GM23338 (cell line): ENCODE results near the gene FBXO17. TPM values are rescaled to one million over a fixed set of nuclear protein-coding genes. Genes with fewer than 3 reads are reported as not detected.

ENCODE experiments used
- ATAC-seq: fragments of 200-7000 bp; cut with Tn5 transposase; 3 replicates; pipeline ENCODE4 v1.9.1; 2020
- DNase-seq: peaks from one replicate; pipeline ENCODE4 v3.0.0-alpha.2; 2015; ENCODE audit warnings: low spot score
- H2AFZ ChIP-seq: fragments of 200-600 bp; sonication (generic); 2 replicates; pipeline ENCODE4 v1.8.0; 2016; ENCODE audit warnings: antibody characterized with exemption, mild to moderate bottlenecking, moderate library complexity
- H3F3A ChIP-seq: fragments of 200-600 bp; sonication (generic); replicated peaks from 2 replicates; pipeline ENCODE4 v1.8.0; 2017; ENCODE audit warnings: antibody characterized with exemption, mixed run types, low read depth
- H3K27ac ChIP-seq: fragments of 200-600 bp; sonication (generic); 2 replicates; pipeline ENCODE4 v1.6.1; 2016; ENCODE audit warnings: low read depth
- H3K27me3 ChIP-seq: fragments of 200-600 bp; sonication (generic); 2 replicates; pipeline ENCODE4 v1.8.0; 2016; ENCODE audit warnings: mild to moderate bottlenecking, mixed run types, moderate library complexity; ENCODE audit not compliant: insufficient read depth
- H3K36me3 ChIP-seq: fragments of 200-600 bp; sonication (generic); 2 replicates; pipeline ENCODE4 v1.8.0; 2016; ENCODE audit warnings: mild to moderate bottlenecking; ENCODE audit not compliant: insufficient read depth
- H3K4me1 ChIP-seq: fragments of 200-600 bp; sonication (generic); 2 replicates; pipeline ENCODE4 v1.8.0; 2016; ENCODE audit warnings: mild to moderate bottlenecking, moderate library complexity; ENCODE audit not compliant: insufficient read depth
- H3K4me2 ChIP-seq: fragments of 200-600 bp; sonication (generic); 2 replicates; pipeline ENCODE4 v1.7.1; 2017; ENCODE audit warnings: mixed run types
- H3K4me3 ChIP-seq: fragments of 200-600 bp; sonication (generic); 2 replicates; pipeline ENCODE4 v1.6.1; 2016; ENCODE audit warnings: mixed run types
- H3K79me2 ChIP-seq: fragments of 200-600 bp; sonication (generic); replicated peaks from 2 replicates; pipeline ENCODE4 v1.8.0; 2017; ENCODE audit warnings: mild to moderate bottlenecking; ENCODE audit not compliant: insufficient read depth
- H3K9me2 ChIP-seq: fragments of 200-600 bp; sonication (generic); 2 replicates; pipeline ENCODE4 v1.8.0; 2017; ENCODE audit not compliant: insufficient read depth
- H4K20me1 ChIP-seq: fragments of 200-600 bp; sonication (generic); replicated peaks from 2 replicates; pipeline ENCODE4 v1.8.0; 2017; ENCODE audit warnings: mild to moderate bottlenecking; ENCODE audit not compliant: insufficient read depth
- H3K27ac Mint-ChIP-seq: 2 replicates; pipeline ENCODE4 v1.8.0; 2020; ENCODE audit warnings: inconsistent platforms, mild to moderate bottlenecking, moderate library complexity, mixed read lengths
- H3K27me3 Mint-ChIP-seq: 3 replicates; pipeline ENCODE4 v1.8.0; 2022; ENCODE audit warnings: low read depth, mild to moderate bottlenecking, moderate library complexity, mixed read lengths, inconsistent platforms; ENCODE audit not compliant: insufficient read depth, poor library complexity
- H3K36me3 Mint-ChIP-seq: 3 replicates; pipeline ENCODE4 v1.8.0; 2021; ENCODE audit warnings: low read depth, mild to moderate bottlenecking, inconsistent platforms, moderate library complexity, mixed read lengths
- H3K4me1 Mint-ChIP-seq: 3 replicates; pipeline ENCODE4 v1.8.0; 2020; ENCODE audit warnings: mild to moderate bottlenecking, inconsistent platforms, mixed read lengths
- H3K4me3 Mint-ChIP-seq: 3 replicates; pipeline ENCODE4 v1.8.0; 2021; ENCODE audit warnings: moderate library complexity, mild to moderate bottlenecking, inconsistent platforms, mixed read lengths
- H3K9me3 Mint-ChIP-seq: 3 replicates; pipeline ENCODE4 v1.8.0; 2020; ENCODE audit warnings: moderate library complexity, mild to moderate bottlenecking, inconsistent platforms, mixed read lengths
- CREB1 ChIP-seq: fragments of 250-450 bp; sonication (Bioruptor Pico); IDR thresholded peaks from 2 replicates; pipeline ENCODE4 v1.5.0; 2020; ENCODE audit warnings: low read depth, mild to moderate bottlenecking, moderate library complexity
- ETS1 ChIP-seq: IDR thresholded peaks from 2 replicates; pipeline ENCODE4 v1.6.1; 2016; ENCODE audit warnings: antibody characterized with exemption
- EZH2 ChIP-seq: fragments of 200-600 bp; sonication (generic); IDR thresholded peaks from one replicate; pipeline ENCODE4 v1.8.0; 2017; ENCODE audit warnings: antibody characterized with exemption, mild to moderate bottlenecking, low read depth; ENCODE audit not compliant: unreplicated experiment
- EZH2phosphoT487 ChIP-seq: fragments of 200-600 bp; sonication (generic); IDR thresholded peaks from one replicate; pipeline ENCODE4 v1.8.1; 2018; ENCODE audit warnings: antibody characterized with exemption; ENCODE audit not compliant: unreplicated experiment
- JUNB ChIP-seq: IDR thresholded peaks from one replicate; pipeline ENCODE4 v1.6.1; 2016; ENCODE audit warnings: antibody characterized with exemption; ENCODE audit not compliant: unreplicated experiment
- NANOG ChIP-seq: IDR thresholded peaks from 2 replicates; pipeline ENCODE4 v1.6.1; 2016; ENCODE audit warnings: antibody characterized with exemption, borderline replicate concordance
- POLR2AphosphoS5 ChIP-seq: IDR thresholded peaks from 2 replicates; pipeline ENCODE4 v1.6.1; 2016; ENCODE audit warnings: antibody characterized with exemption, low read depth
- REST ChIP-seq: IDR thresholded peaks from one replicate; pipeline ENCODE4 v1.6.1; 2018; ENCODE audit warnings: antibody characterized with exemption; ENCODE audit not compliant: unreplicated experiment
- STAT1 ChIP-seq: IDR thresholded peaks from one replicate; pipeline ENCODE4 v1.6.1; 2016; ENCODE audit warnings: antibody characterized with exemption; ENCODE audit not compliant: unreplicated experiment
- ZNF114 ChIP-seq: fragments of 250-450 bp; sonication (Bioruptor Pico); IDR thresholded peaks from 2 replicates; pipeline ENCODE4 v1.5.0; 2020; ENCODE audit warnings: mild to moderate bottlenecking, moderate library complexity
- ZNF331 ChIP-seq: fragments of 250-450 bp; sonication (Bioruptor Pico); IDR thresholded peaks from 2 replicates; pipeline ENCODE4 v1.5.0; 2020; ENCODE audit warnings: low read depth, mild to moderate bottlenecking, moderate library complexity
- polyA plus RNA-seq: library from polyadenylated mRNA; unstranded; fragments of >200 nt; fragmentation: Nextera tagmentation; extraction: Ambion mirVana; gene quantifications from 2 replicates; pipeline ENCODE4 v1.2.1, GENCODE V29; 2016
- total RNA-seq: library from RNA; depleted of rRNA; stranded (reverse); fragments of >200 nt; shearing (Covaris generic); gene quantifications from 2 replicates; pipeline ENCODE4 v1.2.3, GENCODE V29; 2014
- TF ChIP-seq, protein P1 (sequence below): fragments of 250-450 bp; sonication (Bioruptor Pico); IDR thresholded peaks from 2 replicates; pipeline ENCODE4 v1.5.0; 2020; ENCODE audit warnings: mild to moderate bottlenecking, moderate library complexity
- TF ChIP-seq, protein P2 (sequence below), 2 experiments: fragments of 200-600 bp in 1 of 2; sonication (generic) in 1 of 2; conservative IDR thresholded peaks; 2 replicates each; pipeline versions ENCODE4 v1.5.1 to v1.6.1; 2016 to 2017; ENCODE audit warnings: antibody characterized with exemption in 2 of 2, low read depth in 2 of 2, mild to moderate bottlenecking in 2 of 2, moderate library complexity in 1 of 2

Gene FBXO17
- total and polyA plus RNA-seq, 2 experiments from 2014 or later, result 17.2 to 29.0 TPM

- Mint-ChIP-seq H3K4me1 (peaks cover 7% of the 10 kb centered on the region), H3K27me3 (peaks cover 4% of the 10 kb centered on the region), H3K36me3 (peaks cover 17% of the 10 kb centered on the region), H3K27ac (no peak overlapping the region), H3K4me3 (no peak overlapping the region), H3K9me3 (no peaks in the 10 kb centered on the region)
- no peak overlapping the region for H3K4me3 ChIP-seq
- 0 out of 2 replicates have a peak, but pooled peaks cover under 1% of the 10 kb centered on the region for H3F3A ChIP-seq
- H4K20me1 ChIP-seq, result peaks cover 3% of the 10 kb centered on the region; the same call in 1 of the 2 replicates
- H3K4me1 ChIP-seq, result peaks cover 6% of the 10 kb centered on the region
- no peak overlapping the region for H3K4me2 ChIP-seq
- no peaks in the 10 kb centered on the region for H3K9me2 ChIP-seq
- no peak overlapping the region for H3K27ac ChIP-seq
- TF ChIP-seq POLR2AphosphoS5, result no peak
- TF ChIP-seq, protein P1, sequence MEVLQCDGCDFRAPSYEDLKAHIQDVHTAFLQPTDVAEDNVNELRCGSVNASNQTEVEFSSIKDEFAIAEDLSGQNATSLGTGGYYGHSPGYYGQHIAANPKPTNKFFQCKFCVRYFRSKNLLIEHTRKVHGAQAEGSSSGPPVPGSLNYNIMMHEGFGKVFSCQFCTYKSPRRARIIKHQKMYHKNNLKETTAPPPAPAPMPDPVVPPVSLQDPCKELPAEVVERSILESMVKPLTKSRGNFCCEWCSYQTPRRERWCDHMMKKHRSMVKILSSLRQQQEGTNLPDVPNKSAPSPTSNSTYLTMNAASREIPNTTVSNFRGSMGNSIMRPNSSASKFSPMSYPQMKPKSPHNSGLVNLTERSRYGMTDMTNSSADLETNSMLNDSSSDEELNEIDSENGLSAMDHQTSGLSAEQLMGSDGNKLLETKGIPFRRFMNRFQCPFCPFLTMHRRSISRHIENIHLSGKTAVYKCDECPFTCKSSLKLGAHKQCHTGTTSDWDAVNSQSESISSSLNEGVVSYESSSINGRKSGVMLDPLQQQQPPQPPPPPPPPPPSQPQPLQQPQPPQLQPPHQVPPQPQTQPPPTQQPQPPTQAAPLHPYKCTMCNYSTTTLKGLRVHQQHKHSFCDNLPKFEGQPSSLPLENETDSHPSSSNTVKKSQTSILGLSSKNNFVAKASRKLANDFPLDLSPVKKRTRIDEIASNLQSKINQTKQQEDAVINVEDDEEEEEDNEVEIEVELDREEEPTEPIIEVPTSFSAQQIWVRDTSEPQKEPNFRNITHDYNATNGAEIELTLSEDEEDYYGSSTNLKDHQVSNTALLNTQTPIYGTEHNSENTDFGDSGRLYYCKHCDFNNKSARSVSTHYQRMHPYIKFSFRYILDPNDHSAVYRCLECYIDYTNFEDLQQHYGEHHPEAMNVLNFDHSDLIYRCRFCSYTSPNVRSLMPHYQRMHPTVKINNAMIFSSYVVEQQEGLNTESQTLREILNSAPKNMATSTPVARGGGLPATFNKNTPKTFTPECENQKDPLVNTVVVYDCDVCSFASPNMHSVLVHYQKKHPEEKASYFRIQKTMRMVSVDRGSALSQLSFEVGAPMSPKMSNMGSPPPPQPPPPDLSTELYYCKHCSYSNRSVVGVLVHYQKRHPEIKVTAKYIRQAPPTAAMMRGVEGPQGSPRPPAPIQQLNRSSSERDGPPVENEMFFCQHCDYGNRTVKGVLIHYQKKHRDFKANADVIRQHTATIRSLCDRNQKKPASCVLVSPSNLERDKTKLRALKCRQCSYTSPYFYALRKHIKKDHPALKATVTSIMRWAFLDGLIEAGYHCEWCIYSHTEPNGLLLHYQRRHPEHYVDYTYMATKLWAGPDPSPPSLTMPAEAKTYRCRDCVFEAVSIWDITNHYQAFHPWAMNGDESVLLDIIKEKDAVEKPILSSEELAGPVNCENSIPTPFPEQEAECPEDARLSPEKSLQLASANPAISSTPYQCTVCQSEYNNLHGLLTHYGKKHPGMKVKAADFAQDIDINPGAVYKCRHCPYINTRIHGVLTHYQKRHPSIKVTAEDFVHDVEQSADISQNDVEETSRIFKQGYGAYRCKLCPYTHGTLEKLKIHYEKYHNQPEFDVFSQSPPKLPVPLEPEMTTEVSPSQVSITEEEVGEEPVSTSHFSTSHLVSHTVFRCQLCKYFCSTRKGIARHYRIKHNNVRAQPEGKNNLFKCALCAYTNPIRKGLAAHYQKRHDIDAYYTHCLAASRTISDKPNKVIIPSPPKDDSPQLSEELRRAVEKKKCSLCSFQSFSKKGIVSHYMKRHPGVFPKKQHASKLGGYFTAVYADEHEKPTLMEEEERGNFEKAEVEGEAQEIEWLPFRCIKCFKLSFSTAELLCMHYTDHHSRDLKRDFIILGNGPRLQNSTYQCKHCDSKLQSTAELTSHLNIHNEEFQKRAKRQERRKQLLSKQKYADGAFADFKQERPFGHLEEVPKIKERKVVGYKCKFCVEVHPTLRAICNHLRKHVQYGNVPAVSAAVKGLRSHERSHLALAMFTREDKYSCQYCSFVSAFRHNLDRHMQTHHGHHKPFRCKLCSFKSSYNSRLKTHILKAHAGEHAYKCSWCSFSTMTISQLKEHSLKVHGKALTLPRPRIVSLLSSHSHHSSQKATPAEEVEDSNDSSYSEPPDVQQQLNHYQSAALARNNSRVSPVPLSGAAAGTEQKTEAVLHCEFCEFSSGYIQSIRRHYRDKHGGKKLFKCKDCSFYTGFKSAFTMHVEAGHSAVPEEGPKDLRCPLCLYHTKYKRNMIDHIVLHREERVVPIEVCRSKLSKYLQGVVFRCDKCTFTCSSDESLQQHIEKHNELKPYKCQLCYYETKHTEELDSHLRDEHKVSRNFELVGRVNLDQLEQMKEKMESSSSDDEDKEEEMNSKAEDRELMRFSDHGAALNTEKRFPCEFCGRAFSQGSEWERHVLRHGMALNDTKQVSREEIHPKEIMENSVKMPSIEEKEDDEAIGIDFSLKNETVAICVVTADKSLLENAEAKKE, result no peak
- TF ChIP-seq JUNB, result no peak
- TF ChIP-seq ETS1, result no peak
- TF ChIP-seq STAT1, result no peak
- TF ChIP-seq REST, result no peak
- no peak for TF ChIP-seq NANOG
- TF ChIP-seq, protein P2, sequence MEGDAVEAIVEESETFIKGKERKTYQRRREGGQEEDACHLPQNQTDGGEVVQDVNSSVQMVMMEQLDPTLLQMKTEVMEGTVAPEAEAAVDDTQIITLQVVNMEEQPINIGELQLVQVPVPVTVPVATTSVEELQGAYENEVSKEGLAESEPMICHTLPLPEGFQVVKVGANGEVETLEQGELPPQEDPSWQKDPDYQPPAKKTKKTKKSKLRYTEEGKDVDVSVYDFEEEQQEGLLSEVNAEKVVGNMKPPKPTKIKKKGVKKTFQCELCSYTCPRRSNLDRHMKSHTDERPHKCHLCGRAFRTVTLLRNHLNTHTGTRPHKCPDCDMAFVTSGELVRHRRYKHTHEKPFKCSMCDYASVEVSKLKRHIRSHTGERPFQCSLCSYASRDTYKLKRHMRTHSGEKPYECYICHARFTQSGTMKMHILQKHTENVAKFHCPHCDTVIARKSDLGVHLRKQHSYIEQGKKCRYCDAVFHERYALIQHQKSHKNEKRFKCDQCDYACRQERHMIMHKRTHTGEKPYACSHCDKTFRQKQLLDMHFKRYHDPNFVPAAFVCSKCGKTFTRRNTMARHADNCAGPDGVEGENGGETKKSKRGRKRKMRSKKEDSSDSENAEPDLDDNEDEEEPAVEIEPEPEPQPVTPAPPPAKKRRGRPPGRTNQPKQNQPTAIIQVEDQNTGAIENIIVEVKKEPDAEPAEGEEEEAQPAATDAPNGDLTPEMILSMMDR (conservative IDR thresholded peaks at IDR 0.05; ENCODE audit: low read depth in 2 of 2), result no peak
- TF ChIP-seq ZNF331, result no peak
- no peak for TF ChIP-seq EZH2phosphoT487
- TF ChIP-seq ZNF114, result no peak
- no peak for TF ChIP-seq CREB1 (CRISPR knock-in tag)
- no peak for TF ChIP-seq EZH2
- 0 out of 2 replicates have a peak, but pooled peaks cover 6% of the 10 kb centered on the region for H3K36me3 ChIP-seq
- DNase-seq (no peak), ATAC-seq (no peak)
- H3K27me3 ChIP-seq, result no peaks in the 10 kb centered on the region
- H3K79me2 ChIP-seq, result peaks cover 34% of the 10 kb centered on the region
- H2AFZ ChIP-seq, result no peak overlapping the region
Measured at GRCh38 chr19:38970664-38971532, 4.6 kb downstream of the FBXO17 start.
